Sigmoid colon (tissue), 7 donors: ENCODE data around the gene SLC25A10. TPM values are rescaled to one million over a fixed set of nuclear protein-coding genes. Genes with fewer than 3 reads are reported as not detected.

Source experiments
- DNase-seq: peaks from one replicate; pipeline ENCODE4 v3.0.0-alpha.2; 2019
- H3K27ac ChIP-seq, 4 donors: fragments of 200-600 bp; sonication (generic); one replicate each; pipeline ENCODE4 v1.5.1; 2016 to 2019; ENCODE audit warnings: mild to moderate bottlenecking in 1 of 4
- H3K27me3 ChIP-seq, 3 donors: fragments of 200-600 bp; sonication (generic); one replicate each; pipeline ENCODE4 v1.5.1; 2019; ENCODE audit warnings: mild to moderate bottlenecking in 1 of 3
- H3K36me3 ChIP-seq, 4 donors: fragments of 200-600 bp; sonication (generic); one replicate each; pipeline ENCODE4 v1.5.1; 2016 to 2019
- H3K4me1 ChIP-seq, 4 donors: fragments of 200-600 bp; sonication (generic); one replicate each; pipeline ENCODE4 v1.5.1; 2017 to 2019
- H3K4me3 ChIP-seq, 4 donors: fragments of 200-600 bp; sonication (generic); one replicate each; pipeline ENCODE4 v1.5.1; 2017 to 2019; ENCODE audit warnings: mild to moderate bottlenecking in 2 of 4, moderate library complexity in 1 of 4
- H3K9me3 ChIP-seq, 4 donors: fragments of 200-600 bp in 3 of 4; sonication (generic) in 3 of 4; one replicate each; pipeline versions ENCODE4 v1.5.1 to v1.6.1; 2013 to 2019
- EP300 ChIP-seq, 4 donors: sonication (generic); formaldehyde crosslinking; IDR thresholded peaks; one replicate each; pipeline ENCODE4 v1.6.1; 2017; ENCODE audit warnings: antibody characterized with exemption in 4 of 4
- POLR2A ChIP-seq, 2 donors: fragments of 450-650 bp; IDR thresholded peaks; one replicate each; pipeline ENCODE4 v1.6.1; 2016; ENCODE audit warnings: antibody characterized with exemption in 2 of 2, mild to moderate bottlenecking in 2 of 2, moderate library complexity in 2 of 2
- POLR2AphosphoS5 ChIP-seq, 4 donors: sonication (generic); formaldehyde crosslinking; IDR thresholded peaks; one replicate each; pipeline ENCODE4 v1.6.1; 2017; ENCODE audit warnings: antibody characterized with exemption in 4 of 4
- WGBS, 2 donors: extraction: QIAGEN DNeasy Blood & Tissue Kit; methylation state at CpG; one replicate each; pipeline ENCODE4 v1.1.7; 2013; 5-methylcytosine and 5-hydroxymethylcytosine counted together
- intact Hi-C: fragments of 100-400 bp; cut with DNase I; formaldehyde crosslinking; loops from one replicate; pipeline ENCODE4 v1.15.1; 2023
- polyA plus RNA-seq, 3 donors: library from polyadenylated mRNA; stranded (reverse); fragments of 200-250 nt; gene quantifications; one replicate each; pipeline ENCODE4 v1.2.3, GENCODE V29; 2013
- total RNA-seq, 4 donors: library from RNA; depleted of rRNA; stranded (reverse); fragments of >200 nt; gene quantifications; one replicate each; pipeline ENCODE4 v1.1.0, GENCODE V29; 2016
- TF ChIP-seq, protein P1 (sequence below), 4 experiments: fragments of 450-650 bp in 3 of 4; fragments of 200-600 bp in 1 of 4; IDR thresholded peaks; one replicate each; pipeline ENCODE4 v1.5.1; 2016 to 2019; ENCODE audit warnings: antibody characterized with exemption in 4 of 4, mild to moderate bottlenecking in 3 of 4, moderate library complexity in 2 of 4
- donor health status: healthy with polysubstance abuse.
- donor health status: Bipolar disorder and iron deficiency.
- donor health status: healthy.

Gene SLC25A10
- total and polyA plus RNA-seq, 7 donors = 0.99 to 63.2 (median 7.1) TPM

DNA sequence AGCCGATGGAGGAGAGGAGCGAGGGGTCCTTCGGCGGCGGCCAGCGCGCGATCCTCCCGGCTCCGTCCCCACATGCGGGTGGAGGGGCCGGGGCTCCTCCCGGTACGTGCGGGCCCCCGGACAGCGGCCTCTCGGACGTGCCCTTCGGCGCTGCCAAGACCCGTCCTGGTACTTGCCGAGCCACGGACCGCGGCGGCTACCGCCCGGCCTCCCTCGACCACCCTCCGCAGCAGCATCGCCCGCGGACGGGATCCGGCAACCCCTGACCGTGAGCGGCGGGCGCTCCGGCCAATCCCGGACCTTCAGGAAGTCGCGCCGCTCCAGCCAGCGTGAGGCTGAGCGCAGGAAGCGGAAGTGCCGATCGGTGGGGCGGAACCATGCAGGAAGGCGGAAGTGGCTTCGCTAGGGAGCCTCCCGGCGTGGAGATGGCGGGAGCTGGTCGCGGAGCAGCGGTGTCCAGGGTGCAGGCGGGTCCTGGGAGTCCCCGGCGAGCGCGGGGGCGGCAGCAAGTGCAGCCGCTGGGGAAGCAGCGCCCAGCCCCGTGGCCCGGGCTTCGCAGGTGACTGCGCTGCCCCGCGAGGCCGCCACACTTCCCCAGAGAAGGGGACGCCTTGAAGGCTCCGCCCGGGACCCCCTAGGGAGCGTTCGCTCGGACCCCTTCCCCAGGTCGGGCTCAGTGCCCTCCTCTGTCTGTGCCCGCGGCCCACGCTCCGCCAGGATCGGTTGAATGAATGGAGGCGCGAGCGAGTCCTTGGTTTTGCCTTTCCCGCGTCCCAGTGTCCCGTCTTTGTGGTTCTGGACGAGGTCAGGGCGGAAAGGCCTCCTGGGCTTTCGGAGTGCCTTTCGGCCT, 45.5 kb upstream of the SLC25A10 start, which contains the start of the genes CCDC137 and OXLD1:
CCDC137 (plus strand) TSS at position 396 of the 850 bp plus-strand sequence; CDS start at position 426, 30 bp downstream.
OXLD1 (minus strand) TSS at position 264 of the 850 bp plus-strand sequence; CDS start at position 236, 28 bp downstream.
- H3K27me3 ChIP-seq = no peaks in the 10 kb centered on the region
- peak; percentile 98 for DNase-seq
- H3K4me3 ChIP-seq = peak within 1 kb of the TSS; percentile 70 to 95 (median 84)
- H3K36me3 ChIP-seq = peaks cover 0 to 33% (median 12%) of the 10 kb centered on the region in 4 donors
- H3K9me3 ChIP-seq = no peaks in the 10 kb centered on the region
- WGBS, 2 donors = 0% methylated on average over 96 of the region's 96 CpGs
- peaks cover 0 to 27% (median 26%) of the 10 kb centered on the region in 4 donors for H3K4me1 ChIP-seq
- TF ChIP-seq POLR2AphosphoS5 (IDR thresholded peaks at IDR 0.05) (peak; percentile 82 to 96 (median 92)), POLR2A (IDR thresholded peaks at IDR 0.05) (peak; percentile 65 to 85)
- TF ChIP-seq, protein P1, sequence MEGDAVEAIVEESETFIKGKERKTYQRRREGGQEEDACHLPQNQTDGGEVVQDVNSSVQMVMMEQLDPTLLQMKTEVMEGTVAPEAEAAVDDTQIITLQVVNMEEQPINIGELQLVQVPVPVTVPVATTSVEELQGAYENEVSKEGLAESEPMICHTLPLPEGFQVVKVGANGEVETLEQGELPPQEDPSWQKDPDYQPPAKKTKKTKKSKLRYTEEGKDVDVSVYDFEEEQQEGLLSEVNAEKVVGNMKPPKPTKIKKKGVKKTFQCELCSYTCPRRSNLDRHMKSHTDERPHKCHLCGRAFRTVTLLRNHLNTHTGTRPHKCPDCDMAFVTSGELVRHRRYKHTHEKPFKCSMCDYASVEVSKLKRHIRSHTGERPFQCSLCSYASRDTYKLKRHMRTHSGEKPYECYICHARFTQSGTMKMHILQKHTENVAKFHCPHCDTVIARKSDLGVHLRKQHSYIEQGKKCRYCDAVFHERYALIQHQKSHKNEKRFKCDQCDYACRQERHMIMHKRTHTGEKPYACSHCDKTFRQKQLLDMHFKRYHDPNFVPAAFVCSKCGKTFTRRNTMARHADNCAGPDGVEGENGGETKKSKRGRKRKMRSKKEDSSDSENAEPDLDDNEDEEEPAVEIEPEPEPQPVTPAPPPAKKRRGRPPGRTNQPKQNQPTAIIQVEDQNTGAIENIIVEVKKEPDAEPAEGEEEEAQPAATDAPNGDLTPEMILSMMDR (IDR thresholded peaks at IDR 0.05) = no peak
- H3K27ac ChIP-seq = peak within 1 kb of the TSS; percentile 83 to 96 (median 91)
- intact Hi-C loops = loop anchor here (2.0 kb wide), 1 partner anchor 30 kb away; the partner anchor contains the start of genes NPLOC4 and TSPAN10

DNA sequence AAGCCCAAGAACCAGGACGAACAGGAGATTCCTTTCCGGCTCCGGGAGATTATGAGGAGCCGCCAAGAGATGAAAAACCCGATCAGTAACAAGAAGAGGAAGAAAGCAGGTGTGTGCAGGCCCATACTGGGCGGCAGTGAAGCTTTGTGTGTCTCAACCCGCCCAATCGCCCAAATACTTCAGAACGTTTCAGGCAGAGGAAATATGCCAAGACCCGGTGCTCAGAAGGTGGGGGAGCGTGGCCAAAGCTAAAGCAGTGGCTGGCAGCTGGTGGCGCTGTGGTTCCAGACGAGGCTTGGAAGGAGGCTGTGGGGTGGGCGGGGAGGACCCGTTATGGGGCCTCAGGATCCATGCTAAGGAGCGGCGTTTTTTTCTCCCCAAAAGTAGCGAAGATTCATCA, 44.3 kb upstream of the SLC25A10 start:
- intact Hi-C loops = loop anchor here (2.0 kb wide), 1 partner anchor 31 kb away; the partner anchor contains the start of genes NPLOC4 and TSPAN10
- Histone ChIP-seq H3K4me3 (peak overlapping the region in 2 of 4 donors; percentile 89 to 95), H3K27ac (no peak overlapping the region), H3K9me3 (no peaks in the 10 kb centered on the region), H3K27me3 (no peaks in the 10 kb centered on the region), H3K36me3 (peaks cover 5 to 45% (median 24%) of the 10 kb centered on the region in 4 donors), H3K4me1 (peaks cover 0 to 27% (median 26%) of the 10 kb centered on the region in 4 donors)
- no peak for DNase-seq
- TF ChIP-seq, protein P1 (IDR thresholded peaks at IDR 0.05) = no peak
- no peak for TF ChIP-seq EP300 (IDR thresholded peaks at IDR 0.05)
- TF ChIP-seq POLR2AphosphoS5 (IDR thresholded peaks at IDR 0.05) = no peak
- TF ChIP-seq POLR2A (IDR thresholded peaks at IDR 0.05) = no peak
- 88 to 89% methylated on average over 18 of the region's 18 CpGs for WGBS, 2 donors

DNA sequence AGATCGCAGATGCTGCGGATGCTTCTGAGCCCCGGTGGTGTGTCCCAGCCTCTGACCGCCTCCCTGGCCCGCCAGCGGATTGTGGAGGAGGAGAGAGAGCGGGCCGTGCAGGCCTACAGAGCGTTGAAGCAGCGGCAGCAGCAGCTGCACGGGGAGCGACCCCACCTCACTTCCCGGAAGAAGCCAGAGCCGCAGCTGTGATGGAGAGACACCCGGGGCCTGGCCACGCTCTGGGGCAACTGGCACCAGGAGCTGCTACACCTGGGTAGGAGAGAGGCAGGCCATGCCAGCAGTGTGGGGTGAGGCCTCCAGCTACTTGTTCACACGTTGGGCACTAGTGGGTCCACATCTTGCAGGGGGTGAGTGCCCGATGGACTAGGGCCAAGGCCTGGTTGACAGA, 39.6 kb upstream of the SLC25A10 start:
- DNase-seq = no peak
- peaks cover 0 to 9% (median 8%) of the 10 kb centered on the region in 4 donors for H3K4me1 ChIP-seq
- intact Hi-C loops = no loop called here
- no peak overlapping the region for H3K4me3 ChIP-seq
- H3K27me3 ChIP-seq = no peaks in the 10 kb centered on the region
- WGBS, 2 donors = 89 to 90% methylated on average over 18 of the region's 18 CpGs
- TF ChIP-seq POLR2AphosphoS5 (IDR thresholded peaks at IDR 0.05) (no peak), EP300 (IDR thresholded peaks at IDR 0.05) (no peak), POLR2A (IDR thresholded peaks at IDR 0.05) (no peak)
- TF ChIP-seq, protein P1 (IDR thresholded peaks at IDR 0.05) = no peak
- H3K27ac ChIP-seq = no peak overlapping the region
- H3K9me3 ChIP-seq = no peaks in the 10 kb centered on the region
- peaks cover 9 to 56% (median 29%) of the 10 kb centered on the region in 4 donors for H3K36me3 ChIP-seq

DNA sequence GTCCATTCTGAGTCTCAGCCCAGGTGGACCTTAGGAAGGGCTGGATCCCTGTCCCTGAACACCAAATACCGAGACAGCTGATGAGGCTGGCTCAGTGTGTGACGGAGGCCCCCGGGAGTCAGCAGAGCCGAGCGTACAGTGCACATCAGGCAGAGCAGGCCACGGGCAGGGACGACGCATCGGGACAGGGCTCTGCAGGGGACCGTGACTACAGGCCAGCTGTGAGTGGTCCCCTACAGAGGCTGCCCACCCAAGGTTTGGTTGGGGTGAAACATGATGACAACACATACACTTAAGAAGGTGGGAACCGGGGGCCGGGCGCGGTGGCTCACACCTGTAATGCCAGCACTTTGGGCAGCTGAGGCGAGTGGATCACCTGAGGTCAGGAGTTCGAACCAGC, 39.1 kb upstream of the SLC25A10 start:
- peaks cover 9 to 56% (median 29%) of the 10 kb centered on the region in 4 donors for H3K36me3 ChIP-seq

More for the DNA sequence above, 39.1 kb upstream of the SLC25A10 start:
- H3K4me1 ChIP-seq = peaks cover 0 to 5% (median 4%) of the 10 kb centered on the region in 4 donors
- no peak for DNase-seq
- intact Hi-C loops = no loop called here
- WGBS, 2 donors = 92 to 96% methylated on average over 16 of the region's 16 CpGs
- H3K9me3 ChIP-seq = no peaks in the 10 kb centered on the region
- TF ChIP-seq POLR2A (IDR thresholded peaks at IDR 0.05) = no peak
- no peak for TF ChIP-seq POLR2AphosphoS5 (IDR thresholded peaks at IDR 0.05)
- TF ChIP-seq EP300 (IDR thresholded peaks at IDR 0.05) = no peak
- TF ChIP-seq, protein P1 (IDR thresholded peaks at IDR 0.05) = no peak
- no peaks in the 10 kb centered on the region for H3K27me3 ChIP-seq
- H3K27ac ChIP-seq = no peak overlapping the region
- no peak overlapping the region for H3K4me3 ChIP-seq
